Thyroid gland (tissue), 4 donors: ENCODE results near the gene HELQ. TPM values are rescaled to one million over a fixed set of nuclear protein-coding genes. Genes with fewer than 3 reads are reported as not detected.
"Not testable (repeated sequence)": the region's sequence is repeated elsewhere in the genome, so short reads cannot be mapped to it uniquely, and the experiment has no call there.

Experiments
- DNase-seq, 2 donors: peaks; one replicate each; pipeline ENCODE4 v3.0.0-alpha.2; 2019
- H3K27ac ChIP-seq, 3 donors: fragments of 200-600 bp; sonication (generic); 1 replicate in 2 of 3; 2 replicates in 1 of 3; pipeline ENCODE4 v1.5.1; 2016 to 2019; ENCODE audit warnings: mild to moderate bottlenecking in 1 of 3, moderate library complexity in 1 of 3
- H3K27me3 ChIP-seq: fragments of 200-600 bp; sonication (generic); one replicate; pipeline ENCODE4 v1.5.1; 2019
- H3K36me3 ChIP-seq, 2 donors: fragments of 200-600 bp; sonication (generic); one replicate each; pipeline ENCODE4 v1.5.1; 2016 to 2019
- H3K4me1 ChIP-seq, 2 donors: fragments of 200-600 bp; sonication (generic); one replicate each; pipeline ENCODE4 v1.5.1; 2017 to 2019
- H3K4me3 ChIP-seq, 3 donors: fragments of 200-600 bp; sonication (generic); replicated peaks in 1 of 3; 1 replicate in 2 of 3; 2 replicates in 1 of 3; pipeline ENCODE4 v1.5.1; 2016; ENCODE audit warnings: mild to moderate bottlenecking in 1 of 3
- H3K9me3 ChIP-seq: fragments of 200-600 bp; sonication (generic); one replicate; pipeline ENCODE4 v1.5.1; 2017
- CTCF ChIP-seq, 6 experiments: fragments of 200-600 bp in 3 of 6; fragments of 450-650 bp in 3 of 6; sonication (generic) in 3 of 6; IDR thresholded peaks; one replicate each; pipeline ENCODE4 v1.5.1; 2016 to 2019; ENCODE audit warnings: antibody characterized with exemption in 6 of 6, mild to moderate bottlenecking in 2 of 6, inconsistent platforms in 1 of 6, moderate library complexity in 1 of 6
- POLR2A ChIP-seq, 2 donors: fragments of 450-650 bp; IDR thresholded peaks; one replicate each; pipeline ENCODE4 v1.6.1; 2017; ENCODE audit warnings: antibody characterized with exemption in 2 of 2, mild to moderate bottlenecking in 2 of 2, moderate library complexity in 1 of 2
- WGBS, 2 donors: methylation state at CpG; one replicate each; pipeline ENCODE4 v1.1.5; 2017; 5-methylcytosine and 5-hydroxymethylcytosine counted together
- intact Hi-C: fragments of 100-400 bp; cut with DNase I; formaldehyde crosslinking; loops from one replicate; pipeline ENCODE4 v1.15.1; 2023
- total RNA-seq, 4 donors: library from RNA; depleted of rRNA; stranded (reverse); fragments of >200 nt; gene quantifications; one replicate each; pipeline ENCODE4 v1.2.3, GENCODE V29; 2016

HELQ gene, protein sequence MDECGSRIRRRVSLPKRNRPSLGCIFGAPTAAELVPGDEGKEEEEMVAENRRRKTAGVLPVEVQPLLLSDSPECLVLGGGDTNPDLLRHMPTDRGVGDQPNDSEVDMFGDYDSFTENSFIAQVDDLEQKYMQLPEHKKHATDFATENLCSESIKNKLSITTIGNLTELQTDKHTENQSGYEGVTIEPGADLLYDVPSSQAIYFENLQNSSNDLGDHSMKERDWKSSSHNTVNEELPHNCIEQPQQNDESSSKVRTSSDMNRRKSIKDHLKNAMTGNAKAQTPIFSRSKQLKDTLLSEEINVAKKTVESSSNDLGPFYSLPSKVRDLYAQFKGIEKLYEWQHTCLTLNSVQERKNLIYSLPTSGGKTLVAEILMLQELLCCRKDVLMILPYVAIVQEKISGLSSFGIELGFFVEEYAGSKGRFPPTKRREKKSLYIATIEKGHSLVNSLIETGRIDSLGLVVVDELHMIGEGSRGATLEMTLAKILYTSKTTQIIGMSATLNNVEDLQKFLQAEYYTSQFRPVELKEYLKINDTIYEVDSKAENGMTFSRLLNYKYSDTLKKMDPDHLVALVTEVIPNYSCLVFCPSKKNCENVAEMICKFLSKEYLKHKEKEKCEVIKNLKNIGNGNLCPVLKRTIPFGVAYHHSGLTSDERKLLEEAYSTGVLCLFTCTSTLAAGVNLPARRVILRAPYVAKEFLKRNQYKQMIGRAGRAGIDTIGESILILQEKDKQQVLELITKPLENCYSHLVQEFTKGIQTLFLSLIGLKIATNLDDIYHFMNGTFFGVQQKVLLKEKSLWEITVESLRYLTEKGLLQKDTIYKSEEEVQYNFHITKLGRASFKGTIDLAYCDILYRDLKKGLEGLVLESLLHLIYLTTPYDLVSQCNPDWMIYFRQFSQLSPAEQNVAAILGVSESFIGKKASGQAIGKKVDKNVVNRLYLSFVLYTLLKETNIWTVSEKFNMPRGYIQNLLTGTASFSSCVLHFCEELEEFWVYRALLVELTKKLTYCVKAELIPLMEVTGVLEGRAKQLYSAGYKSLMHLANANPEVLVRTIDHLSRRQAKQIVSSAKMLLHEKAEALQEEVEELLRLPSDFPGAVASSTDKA
- 10 to 100 TPM; 20.6 to 39.9 (median 28.5) TPM for total RNA-seq

GRCh38 chr4:83455281-83456183 is at the start of gene HELQ, which contains the start of gene MRPS18C:
TSS of gene HELQ (minus strand) at chr4:83455823. CDS start at chr4:83455693, 130 bp downstream.
TSS of gene MRPS18C (plus strand) at chr4:83456058. CDS start at chr4:83456078, 20 bp downstream.
- TF ChIP-seq POLR2A (IDR thresholded peaks at IDR 0.05) (peak in 1 of 2 donors; percentile 89), CTCF (IDR thresholded peaks at IDR 0.05) (peak in 3 of 6 experiments; percentile 30 to 36 (median 33))
- peaks cover 11 to 20% of the 10 kb centered on the region in 2 donors for H3K4me1 ChIP-seq
- DNase-seq: peak; percentile 98 to 99
- peak within 1 kb of the TSS; percentile 38 to 70 (median 69) for H3K4me3 ChIP-seq
- intact Hi-C loops: no loop called here
- H3K9me3 ChIP-seq: no peaks in the 10 kb centered on the region
- H3K27ac ChIP-seq: peak within 1 kb of the TSS; percentile 92 to 99 (median 98)
- H3K36me3 ChIP-seq: peaks cover 17 to 23% of the 10 kb centered on the region in 2 donors
- 0% methylated on average over 43 to 58 of the region's 58 CpGs for WGBS, 2 donors
- no peaks in the 10 kb centered on the region for H3K27me3 ChIP-seq

- peak overlapping the region in 1 of 3 donors; percentile 26 for H3K27ac ChIP-seq
- no peaks in the 10 kb centered on the region for H3K27me3 ChIP-seq
- H3K9me3 ChIP-seq: no peaks in the 10 kb centered on the region
- intact Hi-C loops: loop anchor here (5.0 to 10.0 kb wide), 2 partner anchors 137 to 1000 kb away; no protein-coding TSS in a partner anchor
- WGBS, 2 donors: 87 to 95% methylated on average over 10 of the region's 10 CpGs
- H3K36me3 ChIP-seq: no peaks in the 10 kb centered on the region
- no peak for DNase-seq
- H3K4me3 ChIP-seq: no peak overlapping the region
- peaks cover 0 to 8% of the 10 kb centered on the region in 2 donors for H3K4me1 ChIP-seq
- TF ChIP-seq POLR2A (IDR thresholded peaks at IDR 0.05) (no peak), CTCF (IDR thresholded peaks at IDR 0.05) (no peak)
These were observed 49.4 kb upstream of the HELQ start for GRCh38 chr4:83504996-83505395.

DNA sequence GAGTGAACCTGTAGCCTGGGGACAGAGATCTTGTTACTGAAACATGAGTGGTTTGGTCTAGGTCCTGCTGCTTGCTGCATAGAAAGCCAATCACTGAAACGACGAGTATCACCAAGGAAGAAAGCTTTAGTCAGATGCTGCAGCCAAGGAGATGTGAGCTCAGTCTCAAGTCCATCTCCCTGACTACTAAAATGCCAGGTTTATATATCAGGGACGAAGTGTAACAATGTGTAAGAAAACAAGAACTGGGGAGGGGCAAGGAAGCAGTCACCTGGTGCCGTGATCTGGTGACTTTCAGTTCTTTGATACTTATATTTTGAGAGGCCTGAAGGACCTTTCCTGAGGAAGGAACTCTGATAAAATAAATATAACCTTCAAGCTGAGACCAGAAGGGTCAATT is 48.9 kb upstream of the HELQ start:
- 30 to 45% methylated on average over 4 of the region's 4 CpGs for WGBS, 2 donors
- Histone ChIP-seq H3K4me1 (peaks cover 0 to 8% of the 10 kb centered on the region in 2 donors), H3K27ac (peak overlapping the region in 2 of 3 donors; percentile 22 to 26), H3K9me3 (no peaks in the 10 kb centered on the region), H3K4me3 (no peak overlapping the region), H3K27me3 (no peaks in the 10 kb centered on the region), H3K36me3 (no peaks in the 10 kb centered on the region)
- intact Hi-C loops: loop anchor here (10.0 kb wide), 1 partner anchor 1000 kb away; no protein-coding TSS in a partner anchor
- peak; percentile 33 to 48 for DNase-seq
- TF ChIP-seq POLR2A (IDR thresholded peaks at IDR 0.05) (peak in 1 of 2 donors; percentile 13), CTCF (IDR thresholded peaks at IDR 0.05) (no peak)

DNA sequence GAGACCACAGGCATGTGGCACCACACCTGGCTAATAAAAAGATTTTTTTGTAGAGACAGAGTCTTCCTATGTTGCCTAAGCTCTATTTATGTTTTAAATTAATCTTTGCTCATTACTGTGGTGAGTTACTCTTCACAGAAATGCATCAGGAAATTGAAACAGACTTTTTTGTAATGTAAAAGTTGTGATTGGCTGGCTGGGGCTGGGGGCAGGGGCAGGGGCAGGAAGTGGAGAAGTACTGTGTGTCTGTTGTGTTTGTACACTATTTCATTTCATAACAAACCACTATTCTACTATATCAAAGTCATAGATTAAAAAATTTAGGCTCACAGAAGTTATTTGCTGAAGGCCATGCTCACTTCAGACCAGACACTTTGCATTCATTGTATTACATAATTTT is 48.4 kb upstream of the HELQ start:
- H3K9me3 ChIP-seq: no peaks in the 10 kb centered on the region
- H3K36me3 ChIP-seq: no peaks in the 10 kb centered on the region
- intact Hi-C loops: loop anchor here (10.0 kb wide), 1 partner anchor 1001 kb away; no protein-coding TSS in a partner anchor
- no peak for TF ChIP-seq CTCF (IDR thresholded peaks at IDR 0.05)
- no peak for TF ChIP-seq POLR2A (IDR thresholded peaks at IDR 0.05)
- peaks cover 0 to 8% of the 10 kb centered on the region in 2 donors for H3K4me1 ChIP-seq
- H3K27ac ChIP-seq: peak overlapping the region in 2 of 3 donors; percentile 22 to 26
- H3K4me3 ChIP-seq: no peak overlapping the region
- DNase-seq: no peak
- no peaks in the 10 kb centered on the region for H3K27me3 ChIP-seq

- intact Hi-C loops: loop anchor here (10.0 kb wide), 1 partner anchor 1003 kb away; no protein-coding TSS in a partner anchor
- H3K9me3 ChIP-seq, H3K27me3 ChIP-seq, DNase-seq, H3K36me3 ChIP-seq, H3K27ac ChIP-seq, H3K4me3 ChIP-seq, H3K4me1 ChIP-seq: not testable (repeated sequence)
- 89 to 95% methylated on average over 3 of the region's 3 CpGs for WGBS, 2 donors
These were observed 46.0 kb upstream of the HELQ start for GRCh38 chr4:83501671-83502070.
